Hippocampal formation (tissue), 2 donors: Measurements from ENCODE around the gene KCNT2.

Source experiments
- DNase-seq, 2 donors: peaks; one replicate each; lab custom pipeline; 2025; lab: John Stamatoyannopoulos, UW

The KCNT2 gene

DNA sequence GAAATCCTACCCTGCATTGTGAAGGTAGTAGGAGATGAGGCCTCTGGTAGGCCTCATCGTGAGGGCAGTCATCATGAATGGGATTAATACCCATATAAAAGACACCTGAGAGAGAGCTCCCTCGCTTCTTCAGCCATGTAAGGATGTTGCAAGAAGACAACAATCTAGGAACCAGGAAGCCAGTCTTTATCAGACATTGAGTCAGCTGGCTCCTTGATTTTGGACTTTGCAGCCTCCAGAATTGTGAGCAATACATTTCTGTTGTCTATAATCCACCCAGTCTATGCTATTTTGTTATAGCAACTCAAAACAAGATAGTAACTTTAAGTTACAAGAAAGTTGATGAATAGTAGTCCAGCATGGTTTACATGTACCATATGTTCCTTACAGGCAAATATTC, 208.5 kb downstream of the KCNT2 start:
- no peak for DNase-seq

- no peak for DNase-seq
Observed at GRCh38 chr1:196393742-196394141, 214.5 kb downstream of the KCNT2 start.

DNA sequence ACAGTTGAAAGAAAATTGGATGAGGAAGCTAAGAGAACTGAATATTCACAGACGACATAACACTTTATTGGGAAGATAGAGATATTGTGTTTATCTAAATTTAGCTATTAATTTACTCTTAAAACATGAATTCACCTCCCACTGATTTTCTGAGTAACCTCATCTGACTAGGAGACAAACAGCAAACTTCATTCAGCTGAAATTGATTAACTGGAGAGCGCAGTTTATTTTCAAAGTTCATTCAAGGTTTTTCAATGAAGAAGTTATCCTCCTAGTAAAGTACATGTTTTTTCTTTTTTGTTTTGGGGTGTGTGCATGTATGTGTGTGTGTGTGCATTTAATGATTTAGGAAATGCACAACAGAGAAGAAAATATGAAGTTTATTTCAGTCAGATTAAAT, 215.0 kb downstream of the KCNT2 start:
- no peak for DNase-seq

DNA sequence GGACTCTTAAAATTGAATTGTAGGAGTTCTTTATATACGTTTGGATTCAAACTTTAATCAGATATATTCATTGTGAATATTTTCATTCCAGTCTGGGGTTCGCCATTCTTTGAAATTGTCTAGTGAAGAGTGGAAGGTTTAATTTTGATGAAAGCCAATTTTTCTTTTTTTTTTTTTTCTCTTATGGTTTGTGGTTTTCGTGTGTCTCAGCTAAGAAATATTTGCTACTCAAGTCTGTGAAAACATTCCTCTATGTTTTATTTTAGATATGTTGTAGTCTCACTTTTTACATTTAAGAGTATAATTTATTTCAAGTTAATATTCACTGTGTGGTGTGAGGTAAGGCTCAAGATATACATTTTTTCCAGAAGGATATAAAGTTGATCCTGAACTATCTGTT, 220.5 kb downstream of the KCNT2 start:
- no peak for DNase-seq

GRCh38 chr1:196385109-196385508, 223.1 kb downstream of the KCNT2 start:
- no peak for DNase-seq

GRCh38 chr1:196382383-196382782, 225.9 kb downstream of the KCNT2 start:
- no peak for DNase-seq

GRCh38 chr1:196381544-196381943, 226.7 kb downstream of the KCNT2 start:
- DNase-seq: no peak

DNA sequence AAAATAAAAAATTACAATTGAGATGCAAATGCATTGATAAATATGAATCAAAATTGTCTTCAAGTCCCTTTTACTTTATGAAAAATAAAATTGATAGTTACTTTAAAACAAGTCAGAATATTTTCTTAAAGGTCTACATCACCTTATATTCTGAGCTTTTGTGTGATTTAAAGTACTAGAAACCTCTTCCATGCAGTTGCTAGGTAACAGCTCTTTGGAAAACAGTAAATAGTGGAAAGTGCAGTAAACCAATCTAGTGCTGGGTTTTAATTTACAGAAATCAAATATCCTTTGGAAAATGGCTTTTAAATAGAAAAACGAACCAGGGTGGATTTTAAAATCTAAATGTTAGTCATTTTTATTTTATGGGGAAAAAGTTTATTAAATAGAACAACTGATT, 227.9 kb downstream of the KCNT2 start:
- DNase-seq: no peak

- DNase-seq: no peak
Observed at GRCh38 chr1:196377811-196378210, 230.4 kb downstream of the KCNT2 start.

- no peak for DNase-seq
Observed at GRCh38 chr1:196376630-196377328, 231.5 kb downstream of the KCNT2 start.

GRCh38 chr1:196373798-196374197, 234.4 kb downstream of the KCNT2 start:
- DNase-seq: no peak

- no peak for DNase-seq
Observed at GRCh38 chr1:196372896-196373536, 235.2 kb downstream of the KCNT2 start.

DNA sequence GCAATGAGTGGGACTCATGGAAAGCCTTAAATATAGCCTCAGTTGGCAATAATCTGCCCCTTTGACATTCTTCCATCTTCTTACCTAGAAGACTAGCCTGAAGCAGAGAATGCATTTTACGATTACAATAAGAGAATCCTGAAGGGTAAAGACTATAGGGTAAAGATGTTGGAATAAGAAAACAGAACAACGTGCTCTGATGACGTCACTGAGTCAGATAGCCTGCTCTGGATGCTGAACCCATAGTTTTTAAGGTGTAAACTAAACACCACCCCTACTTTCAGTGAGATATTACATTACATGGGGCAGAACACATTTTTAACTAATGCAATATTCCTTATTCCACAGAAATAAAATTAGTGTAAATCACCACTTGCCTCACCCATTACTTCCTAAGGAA, 240.4 kb downstream of the KCNT2 start:
- no peak for DNase-seq

DNA sequence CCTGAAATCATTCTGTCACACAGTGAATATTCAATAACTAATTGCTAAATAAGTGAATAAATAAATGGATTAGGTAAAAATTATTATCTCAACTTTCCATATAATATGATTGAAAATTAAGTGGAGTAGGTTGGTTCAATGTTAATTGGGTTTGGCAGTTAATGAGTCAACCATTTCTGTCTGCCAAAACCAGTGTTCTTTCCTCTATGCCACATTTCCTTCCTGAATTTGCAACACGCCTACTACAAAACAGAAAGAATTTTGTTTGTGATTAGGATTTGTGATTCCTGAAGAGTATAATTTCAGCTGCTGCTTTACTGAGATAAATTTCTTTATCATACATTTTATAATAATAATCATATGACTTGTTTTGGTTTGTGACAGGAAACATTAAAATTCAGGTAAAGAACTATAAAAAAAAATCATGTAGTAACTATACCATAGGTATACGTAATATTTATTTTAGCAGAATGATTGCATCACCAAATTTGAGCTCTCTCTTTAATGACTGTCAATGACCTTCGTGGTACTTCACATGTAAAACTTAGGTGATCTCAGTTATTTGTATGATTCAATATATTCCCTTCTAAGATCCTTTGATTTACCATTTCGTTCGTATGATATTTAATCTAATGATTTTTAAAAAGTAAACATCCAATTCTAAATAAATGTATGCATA, 241.3 kb downstream of the KCNT2 start:
- no peak for DNase-seq

GRCh38 chr1:196361112-196361714, 247.0 kb downstream of the KCNT2 start:
- DNase-seq: no peak

DNA sequence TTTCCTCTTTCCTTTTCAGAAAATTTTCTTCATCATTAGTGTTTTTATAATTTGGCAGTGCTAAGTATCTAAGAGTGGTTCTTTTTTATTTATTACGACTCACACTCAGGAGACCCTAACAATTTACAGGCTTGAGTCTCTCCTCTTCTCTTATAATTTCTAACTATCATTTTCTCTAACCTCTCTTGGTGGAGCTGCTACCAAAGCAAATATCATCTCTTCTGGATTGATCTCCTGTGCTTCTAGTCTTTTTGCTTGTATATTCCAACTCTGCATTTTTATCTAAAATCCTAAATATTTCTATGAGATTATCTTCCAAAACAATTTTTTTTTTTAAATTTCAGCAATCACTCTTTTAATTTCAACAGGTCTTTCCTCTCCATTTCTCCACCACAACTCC, 250.3 kb downstream of the KCNT2 start:
- no peak for DNase-seq

GRCh38 chr1:196355206-196355786, 252.9 kb downstream of the KCNT2 start:
- no peak for DNase-seq

DNA sequence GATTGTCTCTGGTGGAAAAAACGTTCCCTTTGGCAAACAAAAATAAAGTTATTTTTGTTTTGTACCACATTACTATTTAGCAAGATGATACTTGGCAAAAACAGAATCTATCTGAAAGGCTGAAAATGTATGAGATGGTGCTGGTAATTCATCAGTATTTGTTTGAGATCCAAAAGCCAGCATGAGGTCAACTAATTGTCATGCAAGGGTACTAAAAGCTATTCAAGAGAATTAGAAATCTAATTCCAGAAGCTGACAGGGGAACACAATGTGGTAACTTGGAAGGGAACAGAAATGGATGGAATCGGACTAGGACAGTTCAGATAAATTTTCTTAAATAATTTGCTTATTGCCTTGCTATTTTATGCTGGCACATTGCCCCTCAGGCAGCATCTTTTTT, 263.8 kb downstream of the KCNT2 start:
- DNase-seq: no peak

DNA sequence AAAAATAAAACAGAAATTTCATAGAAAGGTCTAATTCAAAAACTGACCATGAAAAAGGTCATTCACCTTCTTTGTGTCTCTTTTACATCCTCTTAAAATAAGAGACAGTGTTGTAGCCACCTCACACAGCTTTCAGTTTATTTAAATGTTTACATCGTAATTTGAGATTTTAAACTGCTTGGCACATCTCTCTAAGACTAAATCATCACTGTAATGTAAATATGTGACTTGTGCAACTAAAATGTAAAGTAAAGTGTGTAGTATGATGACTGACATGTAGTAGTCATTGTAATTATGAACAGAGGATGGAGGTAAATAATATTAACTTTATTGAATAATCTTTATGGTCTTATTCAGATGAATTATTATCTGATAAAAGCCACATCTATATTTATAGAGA, 283.9 kb downstream of the KCNT2 start:
- DNase-seq: no peak

- no peak for DNase-seq
Observed at GRCh38 chr1:196323869-196324268, 284.4 kb downstream of the KCNT2 start.

GRCh38 chr1:196319301-196319700, 288.9 kb downstream of the KCNT2 start:
- no peak for DNase-seq
